Measurements from ENCODE around the gene DTNB. TPM values are rescaled to one million over a fixed set of nuclear protein-coding genes. Genes with fewer than 3 reads are reported as not detected.

The DTNB gene
- total and polyA plus RNA-seq, 2 donors (not counting 3 experiments of a cell fraction or from before 2014, with no cell fraction given): 11.5 to 17.0 TPM

DNA sequence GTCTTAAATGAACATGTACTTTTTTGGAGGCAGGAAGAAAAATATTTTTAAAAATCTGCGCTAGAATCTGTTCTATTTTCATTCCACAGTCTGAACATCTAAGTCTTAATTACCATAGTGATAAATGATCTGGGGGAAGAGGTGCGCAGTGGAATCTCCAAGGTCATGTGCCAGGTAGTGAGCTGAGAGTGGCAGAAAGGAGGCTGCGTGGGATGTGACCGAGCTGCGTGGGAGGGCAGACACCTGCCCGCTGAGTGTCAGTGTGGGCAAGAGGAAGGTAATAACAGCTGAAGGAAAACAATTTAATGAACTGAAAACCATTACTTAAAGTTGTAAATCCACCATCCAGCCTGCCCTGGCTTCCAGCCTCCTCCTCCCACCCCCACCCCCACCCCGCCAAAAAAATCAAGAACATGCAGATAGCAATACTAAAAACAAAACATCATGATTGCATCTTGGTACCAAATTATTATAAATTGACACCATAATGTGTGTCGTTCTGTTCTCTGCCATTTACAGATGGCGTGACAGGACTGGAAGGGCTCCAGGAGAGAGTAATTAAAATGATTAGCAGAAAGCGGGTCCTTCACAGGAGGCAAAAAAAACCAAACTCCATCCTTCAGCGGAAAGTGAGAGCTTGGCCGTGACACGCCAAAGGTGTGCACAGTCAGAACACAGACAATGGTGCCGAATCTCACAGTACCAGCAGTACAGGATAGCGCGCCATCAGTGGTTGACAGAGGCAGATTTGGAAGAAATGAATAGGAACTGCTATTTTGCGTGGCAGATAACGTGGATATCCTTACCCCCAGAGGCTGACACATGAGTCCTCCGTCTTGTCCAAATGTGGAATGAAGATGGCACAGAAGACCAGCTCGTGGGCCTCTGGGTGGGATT lies 11.4 kb upstream of the DTNB start:
- H3K9me3 ChIP-seq (replicated peaks; ENCODE audit: control insufficient read depth, insufficient read depth, low read length): no peaks in the 10 kb centered on the region
- H3K4me2 ChIP-seq (ENCODE audit: insufficient read depth, low read length): no peak overlapping the region
- no peaks in the 10 kb centered on the region for H3K36me3 ChIP-seq (ENCODE audit: control insufficient read depth in 2 of 2, extremely low read depth in 1 of 2, insufficient read depth in 2 of 2, low read length in 2 of 2)
- H3K27me3 ChIP-seq (ENCODE audit: control insufficient read depth in 2 of 2, insufficient read depth in 2 of 2, low read length in 2 of 2): peaks cover 6% of the 10 kb centered on the region in 2 experiments
- DNase-seq (ENCODE audit: low read depth, low spot score) (no peak), FAIRE-seq (no peak)
- H2AFZ ChIP-seq (ENCODE audit: low read depth, low read length): no peak overlapping the region
- H3K4me1 ChIP-seq (ENCODE audit: control insufficient read depth, extremely low read depth, insufficient read depth, low read length): no peaks in the 10 kb centered on the region
- BruUV-seq (replicated peaks): no TSS peak
- no peaks in the 10 kb centered on the region for H3K79me2 ChIP-seq (ENCODE audit: control insufficient read depth, insufficient read depth, low read length)
- ChIA-PET POLR2A (no interaction called here), CTCF (interaction anchor here (1.5 to 1.9 kb wide), 2 partner anchors 16 to 78 kb away, joined by 6 to 12 read pairs; no protein-coding TSS in a partner anchor)
- no peak overlapping the region for H3K4me3 ChIP-seq (replicated peaks in 1 of 3; ENCODE audit: insufficient read depth in 1 of 3, low read depth in 1 of 3, low read length in 3 of 3)
- no peaks in the 10 kb centered on the region for H4K20me1 ChIP-seq (replicated peaks; ENCODE audit: control insufficient read depth, extremely low read depth, insufficient read depth, low read length)
- intact Hi-C loops (cut with micrococcal nuclease): no loop called here
- H3K27ac ChIP-seq (ENCODE audit: insufficient read depth, low read depth, low read length): no peak overlapping the region
- no peaks in the 10 kb centered on the region for H3K9me1 ChIP-seq (replicated peaks; ENCODE audit: control insufficient read depth, extremely low read depth, insufficient read depth, low read length)
- dilution Hi-C loops (cut with MboI; ENCODE audit: extremely low pct_ligation_motif_present, low sequenced_read_pairs): no loop called here
- H3K9ac ChIP-seq (replicated peaks; ENCODE audit: extremely low read depth, insufficient read depth, low read length): no peak overlapping the region
- no peak for TF ChIP-seq FOS (IDR thresholded peaks at IDR 0.05; ENCODE audit: borderline replicate concordance, insufficient read depth, low read length)

DNA sequence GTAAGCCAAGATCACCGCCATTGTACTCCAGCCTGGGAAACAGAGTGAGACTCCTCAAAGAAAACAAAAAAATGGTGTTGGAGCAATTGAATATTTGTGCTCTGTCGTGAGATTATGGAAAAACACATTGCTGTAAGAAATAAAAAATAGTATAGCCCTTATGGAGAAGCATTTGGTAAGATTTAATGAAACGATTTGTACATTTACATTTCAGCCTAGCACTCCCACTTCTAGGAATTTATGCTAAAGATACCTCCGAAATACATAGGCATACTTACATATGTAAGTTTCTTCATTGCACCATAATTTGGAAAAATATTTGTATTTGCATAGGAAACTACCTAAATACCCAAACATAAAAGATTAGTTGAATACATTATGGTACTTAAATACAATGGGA lies 8.7 kb upstream of the DTNB start:
- ChIA-PET POLR2A (no interaction called here), CTCF (no interaction called here)
- BruUV-seq (replicated peaks): no TSS peak
- H3K9ac ChIP-seq (replicated peaks; ENCODE audit: extremely low read depth, insufficient read depth, low read length): no peak overlapping the region
- no peaks in the 10 kb centered on the region for H3K9me1 ChIP-seq (replicated peaks; ENCODE audit: control insufficient read depth, extremely low read depth, insufficient read depth, low read length)
- no peak overlapping the region for H3K4me3 ChIP-seq (replicated peaks in 1 of 3; ENCODE audit: insufficient read depth in 1 of 3, low read depth in 1 of 3, low read length in 3 of 3)
- dilution Hi-C loops (cut with MboI; ENCODE audit: extremely low pct_ligation_motif_present, low sequenced_read_pairs) (no loop called here), intact Hi-C loops (cut with micrococcal nuclease) (no loop called here)
- H2AFZ ChIP-seq (ENCODE audit: low read depth, low read length): no peak overlapping the region
- no peaks in the 10 kb centered on the region for H3K79me2 ChIP-seq (ENCODE audit: control insufficient read depth, insufficient read depth, low read length)
- H3K27me3 ChIP-seq (ENCODE audit: control insufficient read depth in 2 of 2, insufficient read depth in 2 of 2, low read length in 2 of 2): peaks cover 3 to 5% of the 10 kb centered on the region in 2 experiments
- no peaks in the 10 kb centered on the region for H3K4me1 ChIP-seq (ENCODE audit: control insufficient read depth, extremely low read depth, insufficient read depth, low read length)
- DNase-seq (ENCODE audit: low read depth, low spot score) (no peak), FAIRE-seq (no peak)
- TF ChIP-seq JUN (IDR thresholded peaks at IDR 0.05; ENCODE audit: borderline replicate concordance, insufficient read depth, insufficient read length, low read depth) (no peak), MYC (IDR thresholded peaks at IDR 0.05; ENCODE audit: low read depth, low read length) (no peak)
- no peaks in the 10 kb centered on the region for H3K9me3 ChIP-seq (replicated peaks; ENCODE audit: control insufficient read depth, insufficient read depth, low read length)
- no peak overlapping the region for H3K27ac ChIP-seq (ENCODE audit: insufficient read depth, low read depth, low read length)
- H4K20me1 ChIP-seq (replicated peaks; ENCODE audit: control insufficient read depth, extremely low read depth, insufficient read depth, low read length): no peaks in the 10 kb centered on the region
- no peak overlapping the region for H3K4me2 ChIP-seq (ENCODE audit: insufficient read depth, low read length)
- H3K36me3 ChIP-seq (ENCODE audit: control insufficient read depth in 2 of 2, extremely low read depth in 1 of 2, insufficient read depth in 2 of 2, low read length in 2 of 2): no peaks in the 10 kb centered on the region
